PFSK-1 (cell line): ENCODE measurements around the gene KLF6.

Source experiments
- FOXP2 ChIP-seq: optimal IDR thresholded peaks from 2 replicates; pipeline ENCODE3; 2011; ENCODE audit warnings: borderline replicate concordance, control low read depth, inconsistent platforms; ENCODE audit not compliant: insufficient read depth; ENCODE audit errors: extremely low read length, extremely low read depth
- POLR2AphosphoS5 ChIP-seq: IDR thresholded peaks from 2 replicates; pipeline ENCODE4 v1.6.1; 2012; ENCODE audit warnings: low read depth, mild to moderate bottlenecking, control low read depth, low read length, moderate library complexity
- REST ChIP-seq, 2 experiments: IDR thresholded peaks; 2 replicates each; pipeline versions ENCODE4 v1.6.1 to v1.8.0; 2011 to 2012; ENCODE audit warnings: low read depth in 2 of 2, low read length in 2 of 2, control low read depth in 1 of 2, inconsistent platforms in 1 of 2, mild to moderate bottlenecking in 1 of 2, moderate library complexity in 1 of 2; ENCODE audit not compliant: insufficient read depth in 1 of 2
- SIN3A ChIP-seq: IDR thresholded peaks from 2 replicates; pipeline ENCODE4 v1.6.1; 2012; ENCODE audit warnings: mild to moderate bottlenecking, low read length, moderate library complexity, borderline replicate concordance; ENCODE audit not compliant: insufficient read depth
- TAF1 ChIP-seq: IDR thresholded peaks from 2 replicates; pipeline ENCODE4 v1.6.1; 2012; ENCODE audit warnings: low read length, control low read depth, borderline replicate concordance; ENCODE audit not compliant: insufficient read depth

Gene KLF6

GRCh38 chr10:3800586-3800985, 15.6 kb upstream of the KLF6 start:
- TF ChIP-seq POLR2AphosphoS5 (no peak), TAF1 (no peak), SIN3A (no peak), FOXP2 (no peak), REST (IDR thresholded peaks at IDR 0.05; ENCODE audit: insufficient read depth in 1 of 2, low read depth in 2 of 2, low read length in 2 of 2) (no peak)

- TF ChIP-seq REST (IDR thresholded peaks at IDR 0.05; ENCODE audit: insufficient read depth in 1 of 2, low read depth in 2 of 2, low read length in 2 of 2) (no peak), TAF1 (no peak), SIN3A (no peak), FOXP2 (no peak), POLR2AphosphoS5 (no peak)
Measured at GRCh38 chr10:3797750-3798149, 12.7 kb upstream of the KLF6 start.

- TF ChIP-seq POLR2AphosphoS5 (no peak), FOXP2 (no peak), SIN3A (no peak), REST (IDR thresholded peaks at IDR 0.05; ENCODE audit: insufficient read depth in 1 of 2, low read depth in 2 of 2, low read length in 2 of 2) (no peak), TAF1 (no peak)
Measured at GRCh38 chr10:3793553-3793952, 8.5 kb upstream of the KLF6 start.

GRCh38 chr10:3792710-3793219, 7.8 kb upstream of the KLF6 start:
- TF ChIP-seq SIN3A (no peak), TAF1 (no peak), FOXP2 (no peak), POLR2AphosphoS5 (no peak), REST (IDR thresholded peaks at IDR 0.05; ENCODE audit: insufficient read depth in 1 of 2, low read depth in 2 of 2, low read length in 2 of 2) (no peak)

GRCh38 chr10:3791974-3792633, 7.1 kb upstream of the KLF6 start:
- TF ChIP-seq FOXP2 (no peak), TAF1 (no peak), REST (IDR thresholded peaks at IDR 0.05; ENCODE audit: insufficient read depth in 1 of 2, low read depth in 2 of 2, low read length in 2 of 2) (no peak), POLR2AphosphoS5 (no peak), SIN3A (no peak)
